Neural cell (in vitro differentiated cells): ENCODE data around the gene F3. TPM values are rescaled to one million over a fixed set of nuclear protein-coding genes. Genes with fewer than 3 reads are reported as not detected.

ENCODE experiments used
- H2AFZ ChIP-seq: fragments of 200-600, 300-800 bp; sonication (generic), shearing (Covaris generic); 2 replicates; pipeline ENCODE4 v1.6.0; 2014; ENCODE audit warnings: low read depth, mild to moderate bottlenecking, antibody characterized with exemption, low read length, moderate library complexity
- H3F3A ChIP-seq: fragments of 200-600 bp; shearing (Covaris generic); 2 replicates; pipeline ENCODE4 v1.6.1; 2016; ENCODE audit warnings: mild to moderate bottlenecking, moderate library complexity, mixed read lengths, antibody characterized with exemption, low read length; ENCODE audit not compliant: insufficient read depth, poor library complexity, severe bottlenecking
- H3K27ac ChIP-seq: fragments of 200-600, 300-800 bp; sonication (generic), shearing (Covaris generic); 2 replicates; pipeline ENCODE4 v1.5.1; 2014; ENCODE audit warnings: mild to moderate bottlenecking, low read length, moderate library complexity
- H3K27me3 ChIP-seq: fragments of 300-800, 200-600 bp; sonication (generic), shearing (Covaris generic); 2 replicates; pipeline ENCODE4 v1.6.0; 2014; ENCODE audit warnings: mild to moderate bottlenecking, low read depth, low read length, moderate library complexity; ENCODE audit not compliant: insufficient read depth
- H3K36me3 ChIP-seq: fragments of 300-800, 200-600 bp; sonication (generic), shearing (Covaris generic); 2 replicates; pipeline ENCODE4 v1.5.1; 2014; ENCODE audit warnings: mild to moderate bottlenecking, antibody characterized with exemption, low read length, moderate library complexity; ENCODE audit not compliant: insufficient read depth
- H3K4me2 ChIP-seq: fragments of 300-800, 200-600 bp; sonication (generic), shearing (Covaris generic); 2 replicates; pipeline ENCODE4 v1.6.0; 2014; ENCODE audit warnings: mild to moderate bottlenecking, low read length
- H3K4me3 ChIP-seq: fragments of 300-800, 200-600 bp; sonication (generic), shearing (Covaris generic); 2 replicates; pipeline ENCODE4 v1.5.1; 2014; ENCODE audit warnings: mild to moderate bottlenecking, low read length, moderate library complexity
- H3K79me2 ChIP-seq: fragments of 200-600 bp; shearing (Covaris generic); replicated peaks from 2 replicates; pipeline ENCODE4 v1.6.0; 2014; ENCODE audit warnings: mild to moderate bottlenecking, low read length, moderate library complexity; ENCODE audit not compliant: insufficient read depth
- H3K9ac ChIP-seq: fragments of 300-800, 200-600 bp; sonication (generic), shearing (Covaris generic); 2 replicates; pipeline ENCODE4 v1.6.1; 2016; ENCODE audit warnings: mild to moderate bottlenecking, low read length, mixed read lengths
- H3K9me2 ChIP-seq: fragments of 200-600 bp; shearing (Covaris generic); 2 replicates; pipeline ENCODE4 v1.6.1; 2016; ENCODE audit warnings: mild to moderate bottlenecking, low read length, mixed read lengths; ENCODE audit not compliant: insufficient read depth
- H3K9me3 ChIP-seq: fragments of 200-600, 300-800 bp; sonication (generic), shearing (Covaris generic); 2 replicates; pipeline ENCODE4 v1.6.1; 2016; ENCODE audit warnings: mild to moderate bottlenecking, mixed run types, low read length, moderate library complexity, mixed read lengths
- H4K20me1 ChIP-seq: fragments of 200-600 bp; shearing (Covaris generic); 2 replicates; pipeline ENCODE4 v1.6.1; 2016; ENCODE audit warnings: mild to moderate bottlenecking, mixed run types; ENCODE audit not compliant: insufficient read depth
- EP300 ChIP-seq: fragments of 450-650 bp; conservative IDR thresholded peaks from 2 replicates; pipeline ENCODE4 v1.6.1; 2014; ENCODE audit warnings: antibody characterized with exemption, mild to moderate bottlenecking, moderate library complexity; ENCODE audit not compliant: poor library complexity, severe bottlenecking
- EZH2 ChIP-seq: fragments of 200-600, 300-800 bp; shearing (Covaris generic), sonication (generic); IDR thresholded peaks from 2 replicates; pipeline ENCODE4 v1.6.1; 2014; ENCODE audit warnings: antibody characterized with exemption, low read length, borderline replicate concordance, mild to moderate bottlenecking; ENCODE audit not compliant: insufficient read depth, poor library complexity, severe bottlenecking
- MXI1 ChIP-seq: fragments of 450-650 bp; conservative IDR thresholded peaks from 2 replicates; pipeline ENCODE4 v1.6.1; 2014; ENCODE audit warnings: antibody characterized with exemption, mild to moderate bottlenecking; ENCODE audit not compliant: poor library complexity, severe bottlenecking
- POLR2AphosphoS5 ChIP-seq: IDR thresholded peaks from 2 replicates; pipeline ENCODE4 v1.6.1; 2012
- RAD21 ChIP-seq: fragments of 450-650 bp; conservative IDR thresholded peaks from 2 replicates; pipeline ENCODE4 v1.6.1; 2014; ENCODE audit warnings: antibody characterized with exemption, mild to moderate bottlenecking, moderate library complexity
- SMC3 ChIP-seq: fragments of 450-650 bp; conservative IDR thresholded peaks from 2 replicates; pipeline ENCODE4 v1.6.1; 2014; ENCODE audit warnings: antibody characterized with exemption, mild to moderate bottlenecking, moderate library complexity; ENCODE audit not compliant: poor library complexity
- TAF1 ChIP-seq: IDR thresholded peaks from 2 replicates; pipeline ENCODE4 v1.6.1; 2012; ENCODE audit warnings: low read depth
- polyA plus RNA-seq: library from polyadenylated mRNA; depleted of rRNA; stranded (reverse); fragments of >200 nt; gene quantifications from 2 replicates; pipeline ENCODE4 v1.2.3, GENCODE V29; 2014
- TF ChIP-seq, protein P1 (sequence below): IDR thresholded peaks from 2 replicates; pipeline ENCODE4 v1.6.1; 2012; ENCODE audit warnings: borderline replicate concordance
- TF ChIP-seq, protein P2 (sequence below): fragments of 450-650 bp; IDR thresholded peaks from 2 replicates; pipeline ENCODE4 v1.5.1; 2014; ENCODE audit warnings: antibody characterized with exemption, mild to moderate bottlenecking, moderate library complexity; ENCODE audit not compliant: poor library complexity, severe bottlenecking

F3 gene
- polyA plus RNA-seq, 1 donor from 2014 or later = 0.10 TPM

DNA sequence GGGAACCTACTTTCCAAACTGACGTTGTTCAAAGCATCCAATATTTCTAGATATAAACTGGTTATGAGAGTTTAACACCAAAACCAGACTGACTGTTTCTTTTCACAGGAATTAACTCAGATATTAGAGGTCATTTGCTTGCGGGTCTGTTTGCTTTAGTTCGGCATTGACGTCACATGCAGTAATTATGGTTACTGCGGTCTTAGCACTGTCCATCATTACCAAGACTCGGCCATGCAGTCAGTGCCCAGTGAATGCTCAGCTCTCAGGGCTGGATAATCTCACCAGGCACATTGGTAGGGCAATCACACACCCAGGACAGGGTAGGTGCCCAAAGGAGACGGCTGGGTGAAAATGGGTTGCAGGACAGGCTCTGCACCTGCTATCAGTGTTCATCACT is 9.9 kb upstream of the F3 start:
- no peak overlapping the region for H3K9ac ChIP-seq
- H3K36me3 ChIP-seq = no peaks in the 10 kb centered on the region
- H3K27me3 ChIP-seq = no peaks in the 10 kb centered on the region
- no peak overlapping the region for H2AFZ ChIP-seq
- H4K20me1 ChIP-seq = no peaks in the 10 kb centered on the region
- no peak overlapping the region for H3K27ac ChIP-seq
- no peaks in the 10 kb centered on the region for H3K9me2 ChIP-seq
- no peak overlapping the region for H3K4me2 ChIP-seq
- TF ChIP-seq TAF1 = no peak
- no peak for TF ChIP-seq EP300
- TF ChIP-seq, protein P1, sequence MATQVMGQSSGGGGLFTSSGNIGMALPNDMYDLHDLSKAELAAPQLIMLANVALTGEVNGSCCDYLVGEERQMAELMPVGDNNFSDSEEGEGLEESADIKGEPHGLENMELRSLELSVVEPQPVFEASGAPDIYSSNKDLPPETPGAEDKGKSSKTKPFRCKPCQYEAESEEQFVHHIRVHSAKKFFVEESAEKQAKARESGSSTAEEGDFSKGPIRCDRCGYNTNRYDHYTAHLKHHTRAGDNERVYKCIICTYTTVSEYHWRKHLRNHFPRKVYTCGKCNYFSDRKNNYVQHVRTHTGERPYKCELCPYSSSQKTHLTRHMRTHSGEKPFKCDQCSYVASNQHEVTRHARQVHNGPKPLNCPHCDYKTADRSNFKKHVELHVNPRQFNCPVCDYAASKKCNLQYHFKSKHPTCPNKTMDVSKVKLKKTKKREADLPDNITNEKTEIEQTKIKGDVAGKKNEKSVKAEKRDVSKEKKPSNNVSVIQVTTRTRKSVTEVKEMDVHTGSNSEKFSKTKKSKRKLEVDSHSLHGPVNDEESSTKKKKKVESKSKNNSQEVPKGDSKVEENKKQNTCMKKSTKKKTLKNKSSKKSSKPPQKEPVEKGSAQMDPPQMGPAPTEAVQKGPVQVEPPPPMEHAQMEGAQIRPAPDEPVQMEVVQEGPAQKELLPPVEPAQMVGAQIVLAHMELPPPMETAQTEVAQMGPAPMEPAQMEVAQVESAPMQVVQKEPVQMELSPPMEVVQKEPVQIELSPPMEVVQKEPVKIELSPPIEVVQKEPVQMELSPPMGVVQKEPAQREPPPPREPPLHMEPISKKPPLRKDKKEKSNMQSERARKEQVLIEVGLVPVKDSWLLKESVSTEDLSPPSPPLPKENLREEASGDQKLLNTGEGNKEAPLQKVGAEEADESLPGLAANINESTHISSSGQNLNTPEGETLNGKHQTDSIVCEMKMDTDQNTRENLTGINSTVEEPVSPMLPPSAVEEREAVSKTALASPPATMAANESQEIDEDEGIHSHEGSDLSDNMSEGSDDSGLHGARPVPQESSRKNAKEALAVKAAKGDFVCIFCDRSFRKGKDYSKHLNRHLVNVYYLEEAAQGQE = no peak
- TF ChIP-seq POLR2AphosphoS5 = no peak
- TF ChIP-seq EZH2 = no peak
- no peaks in the 10 kb centered on the region for H3K79me2 ChIP-seq
- no peaks in the 10 kb centered on the region for H3K9me3 ChIP-seq
- H3K4me3 ChIP-seq = no peak overlapping the region
- no peaks in the 10 kb centered on the region for H3F3A ChIP-seq

DNA sequence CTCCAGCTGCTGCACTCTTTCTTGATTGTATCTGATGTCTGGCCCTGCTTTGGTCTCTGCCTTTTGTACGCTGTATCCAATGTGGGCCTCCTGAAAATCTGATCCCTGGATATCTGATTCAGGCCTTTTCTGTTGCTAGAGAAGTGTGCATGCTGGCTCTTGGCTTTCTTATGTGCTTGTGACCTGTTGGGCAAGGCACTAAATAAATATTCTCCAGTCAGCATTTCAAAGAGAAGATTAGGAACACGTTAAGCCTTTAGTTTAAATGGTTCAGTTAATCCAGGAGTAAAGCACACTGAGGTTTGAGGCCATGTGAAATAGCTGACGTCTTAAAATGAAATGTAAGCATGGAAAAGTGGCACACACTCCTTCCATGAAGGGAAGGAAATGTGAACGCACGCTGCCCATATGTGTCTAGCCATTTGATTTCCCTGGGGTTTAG is 9.3 kb upstream of the F3 start:
- Histone ChIP-seq H3K27me3 (no peaks in the 10 kb centered on the region), H4K20me1 (no peaks in the 10 kb centered on the region), H3K79me2 (no peaks in the 10 kb centered on the region), H2AFZ (no peak overlapping the region), H3K36me3 (no peaks in the 10 kb centered on the region), H3K4me3 (no peak overlapping the region), H3K4me2 (no peak overlapping the region), H3K9me2 (no peaks in the 10 kb centered on the region), H3K9ac (no peak overlapping the region), H3F3A (no peaks in the 10 kb centered on the region), H3K27ac (no peak overlapping the region), H3K9me3 (no peaks in the 10 kb centered on the region)
- TF ChIP-seq, protein P1 = no peak
- TF ChIP-seq RAD21 = no peak
- TF ChIP-seq EP300 = no peak
- TF ChIP-seq POLR2AphosphoS5 = no peak
- TF ChIP-seq EZH2 = no peak
- no peak for TF ChIP-seq SMC3
- no peak for TF ChIP-seq MXI1
- TF ChIP-seq, protein P2, sequence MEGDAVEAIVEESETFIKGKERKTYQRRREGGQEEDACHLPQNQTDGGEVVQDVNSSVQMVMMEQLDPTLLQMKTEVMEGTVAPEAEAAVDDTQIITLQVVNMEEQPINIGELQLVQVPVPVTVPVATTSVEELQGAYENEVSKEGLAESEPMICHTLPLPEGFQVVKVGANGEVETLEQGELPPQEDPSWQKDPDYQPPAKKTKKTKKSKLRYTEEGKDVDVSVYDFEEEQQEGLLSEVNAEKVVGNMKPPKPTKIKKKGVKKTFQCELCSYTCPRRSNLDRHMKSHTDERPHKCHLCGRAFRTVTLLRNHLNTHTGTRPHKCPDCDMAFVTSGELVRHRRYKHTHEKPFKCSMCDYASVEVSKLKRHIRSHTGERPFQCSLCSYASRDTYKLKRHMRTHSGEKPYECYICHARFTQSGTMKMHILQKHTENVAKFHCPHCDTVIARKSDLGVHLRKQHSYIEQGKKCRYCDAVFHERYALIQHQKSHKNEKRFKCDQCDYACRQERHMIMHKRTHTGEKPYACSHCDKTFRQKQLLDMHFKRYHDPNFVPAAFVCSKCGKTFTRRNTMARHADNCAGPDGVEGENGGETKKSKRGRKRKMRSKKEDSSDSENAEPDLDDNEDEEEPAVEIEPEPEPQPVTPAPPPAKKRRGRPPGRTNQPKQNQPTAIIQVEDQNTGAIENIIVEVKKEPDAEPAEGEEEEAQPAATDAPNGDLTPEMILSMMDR = no peak
- no peak for TF ChIP-seq TAF1
